Measurements from ENCODE around the gene SVOPL.

GRCh38 chr7:138735399-138735798 is 34.2 kb upstream of the SVOPL start:
- TF ChIP-seq YY1 (IDR thresholded peaks at IDR 0.05; ENCODE audit: insufficient read depth, insufficient read length) (no peak), ZNF274 (IDR thresholded peaks at IDR 0.05; ENCODE audit: low read depth, low read length) (no peak)

All from NT2/D1 (cell line).